ENCODE measurements around the gene DSC2. TPM values are rescaled to one million over a fixed set of nuclear protein-coding genes. Genes with fewer than 3 reads are reported as not detected.
"Not testable (repeated sequence)": the region's sequence is repeated elsewhere in the genome, so short reads cannot be mapped to it uniquely, and the experiment has no call there.

Gene DSC2
- total and polyA plus RNA-seq, 5 donors from 2014 or later = not detected

- no peak overlapping the region for H3K4me3 Mint-ChIP-seq
- no peak overlapping the region for H3K4me3 ChIP-seq (ENCODE audit: low read depth, low read length)
- no peak overlapping the region for H3K27ac ChIP-seq (ENCODE audit: insufficient read depth, low read length, poor library complexity, severe bottlenecking)
- H3K27me3 Mint-ChIP-seq = no peaks in the 10 kb centered on the region
- H3K36me3 ChIP-seq (ENCODE audit: control insufficient read depth, insufficient read depth, low read length) = no peaks in the 10 kb centered on the region
- H3K9me3 Mint-ChIP-seq = peaks cover 0 to 16% (median 11%) of the 10 kb centered on the region in 7 donors
- no peak overlapping the region for H3K27ac Mint-ChIP-seq
- H3K4me1 Mint-ChIP-seq = no peaks in the 10 kb centered on the region
- DNase-seq (no peak), ATAC-seq (ENCODE audit: low read depth in 2 of 2) (no peak)
- peaks cover 0 to 3% of the 10 kb centered on the region in 2 experiments for H3K9me3 ChIP-seq (ENCODE audit: control insufficient read depth in 2 of 2, low read length in 2 of 2)
- H3K4me1 ChIP-seq (ENCODE audit: control insufficient read depth, insufficient read depth, low read length, poor library complexity, severe bottlenecking) = no peaks in the 10 kb centered on the region
- no peaks in the 10 kb centered on the region for H3K36me3 Mint-ChIP-seq
- no peaks in the 10 kb centered on the region for H3K27me3 ChIP-seq (ENCODE audit: control insufficient read depth, insufficient read depth, low read length)
Measured at GRCh38 chr18:31015715-31016434, 86.3 kb downstream of the DSC2 start.

DNA sequence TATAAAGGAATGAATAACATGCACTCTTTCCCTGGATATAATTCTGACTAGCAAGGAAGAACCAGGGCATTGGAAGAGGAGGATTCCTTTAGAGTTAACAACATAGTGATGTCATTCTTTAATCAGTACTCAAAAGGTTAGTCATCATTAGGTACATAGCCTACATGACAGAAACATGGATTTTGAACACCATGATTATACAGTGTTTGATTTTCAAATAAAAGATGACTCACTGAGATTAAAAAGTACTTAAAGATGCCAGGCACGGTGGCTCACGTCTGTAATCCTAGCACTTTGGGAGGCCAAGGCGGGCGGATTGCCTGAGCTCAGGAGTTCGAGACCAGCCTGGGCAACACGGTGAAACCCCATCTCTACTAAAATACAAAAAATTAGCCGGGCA lies 90.8 kb downstream of the DSC2 start:
- H3K4me3 ChIP-seq (ENCODE audit: low read depth, low read length); H3K4me1 Mint-ChIP-seq; H3K27ac Mint-ChIP-seq; DNase-seq; H3K27me3 Mint-ChIP-seq; H3K27me3 ChIP-seq (ENCODE audit: control insufficient read depth, insufficient read depth, low read length); H3K9me3 Mint-ChIP-seq; H3K4me1 ChIP-seq (ENCODE audit: control insufficient read depth, insufficient read depth, low read length, poor library complexity, severe bottlenecking); H3K9me3 ChIP-seq (ENCODE audit: control insufficient read depth in 2 of 2, low read length in 2 of 2); H3K4me3 Mint-ChIP-seq; H3K27ac ChIP-seq (ENCODE audit: insufficient read depth, low read length, poor library complexity, severe bottlenecking); ATAC-seq (ENCODE audit: low read depth in 2 of 2); H3K36me3 Mint-ChIP-seq; H3K36me3 ChIP-seq (ENCODE audit: control insufficient read depth, insufficient read depth, low read length): not testable (repeated sequence)

GRCh38 chr18:31010601-31011000 lies 91.6 kb downstream of the DSC2 start:
- H3K27ac Mint-ChIP-seq = no peak overlapping the region
- no peak for ATAC-seq (ENCODE audit: low read depth in 2 of 2)
- no peaks in the 10 kb centered on the region for H3K36me3 Mint-ChIP-seq
- Histone ChIP-seq H3K36me3 (ENCODE audit: control insufficient read depth, insufficient read depth, low read length) (no peaks in the 10 kb centered on the region), H3K4me1 (ENCODE audit: control insufficient read depth, insufficient read depth, low read length, poor library complexity, severe bottlenecking) (no peaks in the 10 kb centered on the region), H3K27me3 (ENCODE audit: control insufficient read depth, insufficient read depth, low read length) (no peaks in the 10 kb centered on the region), H3K9me3 (ENCODE audit: control insufficient read depth in 2 of 2, low read length in 2 of 2) (no peaks in the 10 kb centered on the region), H3K4me3 (ENCODE audit: low read depth, low read length) (no peak overlapping the region), H3K27ac (ENCODE audit: insufficient read depth, low read length, poor library complexity, severe bottlenecking) (no peak overlapping the region)
- H3K4me1 Mint-ChIP-seq = no peaks in the 10 kb centered on the region
- peaks cover 0 to 7% (median 2%) of the 10 kb centered on the region in 7 donors for H3K9me3 Mint-ChIP-seq
- DNase-seq = no peak
- H3K27me3 Mint-ChIP-seq = no peaks in the 10 kb centered on the region
- no peak overlapping the region for H3K4me3 Mint-ChIP-seq

Other genes with a start within 250 kb of the DSC2 start
- gene DSC3, start 59.7 kb downstream of the DSC2 start, total RNA-seq = not detected
- not detected for gene DSC3, start 59.7 kb downstream of the DSC2 start, polyA plus RNA-seq
- gene DSC1, start 60.4 kb upstream of the DSC2 start, total RNA-seq = not detected
- under 1 TPM in 1 of 4 donors, not detected in 3; 0.14 TPM for gene DSC1, start 60.4 kb upstream of the DSC2 start, polyA plus RNA-seq
- not detected for gene DSG1, start 215.7 kb upstream of the DSC2 start, total RNA-seq
- gene DSG1, start 215.7 kb upstream of the DSC2 start, polyA plus RNA-seq = not detected

All from CD4-positive, CD25-positive, alpha-beta regulatory T cell (primary cell).